Lower leg skin (tissue), 4 donors: ENCODE data around the gene NIPBL. TPM values are rescaled to one million over a fixed set of nuclear protein-coding genes. Genes with fewer than 3 reads are reported as not detected.
A peak's percentile ranks its signal among the peaks of the same experiment; 100 is the strongest.

Source experiments
- DNase-seq, 2 donors: peaks; one replicate each; pipeline ENCODE4 v3.0.0-alpha.2; 2019; ENCODE audit warnings: low spot score in 2 of 2
- H3K4me3 ChIP-seq: fragments of 200-600 bp; sonication (generic); 2 replicates; pipeline ENCODE4 v1.5.1; 2017; ENCODE audit warnings: mild to moderate bottlenecking, low read depth; ENCODE audit not compliant: poor library complexity, severe bottlenecking
- POLR2A ChIP-seq, 2 donors: fragments of 450-650 bp; IDR thresholded peaks; one replicate each; pipeline ENCODE4 v1.6.1; 2016 to 2017; ENCODE audit warnings: antibody characterized with exemption in 2 of 2, mild to moderate bottlenecking in 1 of 2, moderate library complexity in 1 of 2
- WGBS, 2 donors: methylation state at CpG; one replicate each; pipeline ENCODE4 v1.1.5; 2018; 5-methylcytosine and 5-hydroxymethylcytosine counted together
- intact Hi-C: fragments of 100-400 bp; cut with DNase I; formaldehyde crosslinking; loops from one replicate; pipeline ENCODE4 v1.15.0; 2023; ENCODE audit warnings: low total_unique reads
- total RNA-seq, 4 donors: library from RNA; depleted of rRNA; stranded (reverse); fragments of >200 nt; gene quantifications; one replicate each; pipeline ENCODE4 v1.1.0, GENCODE V29; 2016
- TF ChIP-seq, protein P1 (sequence below), 3 donors: fragments of 450-650 bp; IDR thresholded peaks; one replicate each; pipeline ENCODE4 v1.5.1; 2016; ENCODE audit warnings: antibody characterized with exemption in 3 of 3, mild to moderate bottlenecking in 3 of 3, moderate library complexity in 2 of 3

The NIPBL gene
- total RNA-seq, 4 donors from 2014 or later: 39.0 to 56.9 (median 49.4) TPM

- 66% methylated on average over 2 of the region's 2 CpGs for WGBS, 2 donors
- no peak overlapping the region for H3K4me3 ChIP-seq
- intact Hi-C loops: no loop called here
- TF ChIP-seq, protein P1, sequence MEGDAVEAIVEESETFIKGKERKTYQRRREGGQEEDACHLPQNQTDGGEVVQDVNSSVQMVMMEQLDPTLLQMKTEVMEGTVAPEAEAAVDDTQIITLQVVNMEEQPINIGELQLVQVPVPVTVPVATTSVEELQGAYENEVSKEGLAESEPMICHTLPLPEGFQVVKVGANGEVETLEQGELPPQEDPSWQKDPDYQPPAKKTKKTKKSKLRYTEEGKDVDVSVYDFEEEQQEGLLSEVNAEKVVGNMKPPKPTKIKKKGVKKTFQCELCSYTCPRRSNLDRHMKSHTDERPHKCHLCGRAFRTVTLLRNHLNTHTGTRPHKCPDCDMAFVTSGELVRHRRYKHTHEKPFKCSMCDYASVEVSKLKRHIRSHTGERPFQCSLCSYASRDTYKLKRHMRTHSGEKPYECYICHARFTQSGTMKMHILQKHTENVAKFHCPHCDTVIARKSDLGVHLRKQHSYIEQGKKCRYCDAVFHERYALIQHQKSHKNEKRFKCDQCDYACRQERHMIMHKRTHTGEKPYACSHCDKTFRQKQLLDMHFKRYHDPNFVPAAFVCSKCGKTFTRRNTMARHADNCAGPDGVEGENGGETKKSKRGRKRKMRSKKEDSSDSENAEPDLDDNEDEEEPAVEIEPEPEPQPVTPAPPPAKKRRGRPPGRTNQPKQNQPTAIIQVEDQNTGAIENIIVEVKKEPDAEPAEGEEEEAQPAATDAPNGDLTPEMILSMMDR (IDR thresholded peaks at IDR 0.05): peak in 1 of 3 donors; percentile 12
- no peak for TF ChIP-seq POLR2A (IDR thresholded peaks at IDR 0.05)
- DNase-seq: no peak
Measured at GRCh38 chr5:36870399-36871040, 6.0 kb upstream of the NIPBL start.

GRCh38 chr5:36874465-36874864 lies 2.1 kb upstream of the NIPBL start:
- intact Hi-C loops: no loop called here
- DNase-seq: no peak
- WGBS, 2 donors: 24 to 36% methylated on average over 3 of the region's 3 CpGs
- TF ChIP-seq POLR2A (IDR thresholded peaks at IDR 0.05): no peak
- TF ChIP-seq, protein P1 (IDR thresholded peaks at IDR 0.05): no peak
- peak overlapping the region; percentile 93 for H3K4me3 ChIP-seq

DNA sequence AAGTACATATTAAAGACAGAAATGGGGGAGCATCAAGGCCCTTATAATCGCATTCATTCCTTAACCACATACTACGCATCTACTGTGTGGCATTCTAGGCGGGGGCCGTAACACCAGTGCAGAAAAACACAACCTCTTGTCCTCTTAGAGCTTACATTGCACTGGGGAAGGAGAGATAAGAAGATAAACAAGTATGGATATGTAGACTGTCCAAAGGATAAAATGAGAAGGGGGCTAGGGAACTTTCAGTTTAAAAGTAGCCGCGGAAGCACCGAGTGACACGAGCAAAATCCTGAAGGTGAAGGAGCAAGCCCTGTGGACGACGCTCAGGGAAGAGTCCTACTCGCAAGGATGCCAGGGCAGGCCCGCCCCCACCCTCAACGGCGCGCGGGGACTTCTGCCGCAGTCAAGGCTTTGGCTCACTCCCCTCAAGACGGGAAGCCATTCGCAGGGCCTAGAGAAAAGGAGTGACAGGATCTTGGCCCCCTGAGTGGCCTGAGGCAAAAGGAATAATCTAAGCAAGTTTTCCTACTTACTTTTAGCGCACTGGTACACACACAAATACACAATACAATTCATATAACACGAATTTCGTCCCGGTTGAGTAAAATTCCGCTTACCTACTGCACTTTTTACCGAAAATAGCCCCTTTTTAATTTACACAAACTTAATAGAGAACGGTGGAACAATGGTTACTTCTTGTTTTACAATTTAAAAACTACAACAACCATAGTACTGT lies 1.3 kb upstream of the NIPBL start:
- intact Hi-C loops: no loop called here
- TF ChIP-seq, protein P1 (IDR thresholded peaks at IDR 0.05): no peak
- no peak for TF ChIP-seq POLR2A (IDR thresholded peaks at IDR 0.05)
- WGBS, 2 donors: 0 to 1% methylated on average over 26 of the region's 26 CpGs
- peak overlapping the region; percentile 93 for H3K4me3 ChIP-seq
- DNase-seq: peak; percentile 56 to 93

GRCh38 chr5:36875790-36876298 lies 725 bp upstream of the NIPBL start:
- peak overlapping the region; percentile 93 for H3K4me3 ChIP-seq
- TF ChIP-seq, protein P1 (IDR thresholded peaks at IDR 0.05): no peak
- no peak for TF ChIP-seq POLR2A (IDR thresholded peaks at IDR 0.05)
- peak; percentile 55 to 94 for DNase-seq
- 0% methylated on average over 39 to 44 of the region's 47 CpGs for WGBS, 2 donors
- intact Hi-C loops: no loop called here

- 0 to 1% methylated on average over 39 to 55 of the region's 57 CpGs for WGBS, 2 donors
Measured at GRCh38 chr5:36876965-36877666, 547 bp downstream of the NIPBL start.

More at GRCh38 chr5:36876965-36877666, 547 bp downstream of the NIPBL start:
- TF ChIP-seq, protein P1 (IDR thresholded peaks at IDR 0.05): no peak
- no peak for TF ChIP-seq POLR2A (IDR thresholded peaks at IDR 0.05)
- H3K4me3 ChIP-seq: peak overlapping the region; percentile 70
- peak; percentile 46 to 94 for DNase-seq
- intact Hi-C loops: no loop called here
